H9 (cell line): Measurements from ENCODE around the gene MISP. TPM values are rescaled to one million over a fixed set of nuclear protein-coding genes. Genes with fewer than 3 reads are reported as not detected.

Experiments used
- DNase-seq: peaks from one replicate; pipeline ENCODE4 v3.0.0-alpha.2; 2017
- H2AFZ ChIP-seq: one replicate; pipeline ENCODE4 v1.6.1; 2013; ENCODE audit warnings: mild to moderate bottlenecking, low read length, control low read depth, moderate library complexity
- H2AK5ac ChIP-seq: 2 replicates; pipeline ENCODE4 v1.6.1; 2013; ENCODE audit warnings: low read length, control low read depth, mixed read lengths; ENCODE audit not compliant: insufficient read length
- H2BK120ac ChIP-seq: one replicate; pipeline ENCODE4 v1.6.1; 2013; ENCODE audit warnings: low read depth, mild to moderate bottlenecking, low read length, control low read depth, inconsistent platforms; ENCODE audit not compliant: poor library complexity, severe bottlenecking
- H2BK12ac ChIP-seq: 2 replicates; pipeline ENCODE4 v1.6.1; 2013; ENCODE audit warnings: low read length, control low read depth, mixed read lengths, low read depth; ENCODE audit not compliant: insufficient read length
- H2BK15ac ChIP-seq: 2 replicates; pipeline ENCODE4 v1.6.1; 2013; ENCODE audit warnings: low read depth, low read length, control low read depth
- H2BK20ac ChIP-seq: one replicate; pipeline ENCODE4 v1.6.1; 2013; ENCODE audit warnings: low read depth, mild to moderate bottlenecking, low read length, control low read depth, inconsistent platforms; ENCODE audit not compliant: poor library complexity, severe bottlenecking
- H2BK5ac ChIP-seq: 2 replicates; pipeline ENCODE4 v1.6.1; 2013; ENCODE audit warnings: low read length, control low read depth, mixed read lengths; ENCODE audit not compliant: insufficient read length
- H3K14ac ChIP-seq: 2 replicates; pipeline ENCODE4 v1.6.1; 2013; ENCODE audit warnings: low read length, control low read depth; ENCODE audit not compliant: insufficient read depth
- H3K18ac ChIP-seq: 2 replicates; pipeline ENCODE4 v1.6.1; 2013; ENCODE audit warnings: low read depth, mild to moderate bottlenecking, mixed read lengths, low read length, control low read depth; ENCODE audit not compliant: insufficient read length
- H3K23ac ChIP-seq: 2 replicates; pipeline ENCODE4 v1.6.1; 2013; ENCODE audit warnings: low read length, control low read depth, mixed read lengths, low read depth; ENCODE audit not compliant: insufficient read length
- H3K23me2 ChIP-seq: 2 replicates; pipeline ENCODE4 v1.6.1; 2013; ENCODE audit warnings: low read depth, mild to moderate bottlenecking, mixed read lengths, low read length, control low read depth; ENCODE audit not compliant: insufficient read length, poor library complexity, severe bottlenecking
- H3K27ac ChIP-seq: 2 replicates; pipeline ENCODE4 v1.5.1; 2013; ENCODE audit warnings: low read length, control low read depth, mixed read lengths, low read depth; ENCODE audit not compliant: insufficient read length
- H3K27me3 ChIP-seq: 2 replicates; pipeline ENCODE4 v1.6.1; 2013; ENCODE audit warnings: low read length, control low read depth, inconsistent platforms; ENCODE audit not compliant: insufficient read depth
- H3K4ac ChIP-seq: 2 replicates; pipeline ENCODE4 v1.6.1; 2013; ENCODE audit warnings: low read depth, mild to moderate bottlenecking, control low read depth, inconsistent platforms, low read length, moderate library complexity
- H3K4me1 ChIP-seq: 2 replicates; pipeline ENCODE4 v1.6.1; 2013; ENCODE audit warnings: low read length, control low read depth, inconsistent platforms; ENCODE audit not compliant: insufficient read depth
- H3K4me2 ChIP-seq: 2 replicates; pipeline ENCODE4 v1.6.1; 2013; ENCODE audit warnings: low read length, control low read depth, mixed read lengths; ENCODE audit not compliant: insufficient read length, insufficient read depth
- H3K56ac ChIP-seq: 2 replicates; pipeline ENCODE4 v1.6.1; 2013; ENCODE audit warnings: low read depth, mild to moderate bottlenecking, mixed read lengths, low read length, control low read depth; ENCODE audit not compliant: insufficient read length
- H3K79me1 ChIP-seq: 2 replicates; pipeline ENCODE4 v1.6.1; 2013; ENCODE audit warnings: low read depth, mild to moderate bottlenecking, moderate library complexity, low read length, control low read depth, inconsistent platforms; ENCODE audit not compliant: insufficient read depth, poor library complexity, severe bottlenecking
- H3K79me2 ChIP-seq: 2 replicates; pipeline ENCODE4 v1.6.1; 2013; ENCODE audit warnings: low read length, control low read depth, inconsistent platforms; ENCODE audit not compliant: insufficient read depth
- H3K9ac ChIP-seq: 2 replicates; pipeline ENCODE4 v1.6.1; 2013; ENCODE audit warnings: low read length, control low read depth, mixed read lengths; ENCODE audit not compliant: insufficient read length; ENCODE audit errors: extremely low read depth
- H3K9me3 ChIP-seq: one replicate; pipeline ENCODE4 v1.6.1; 2013; ENCODE audit warnings: low read depth, low read length, inconsistent platforms; ENCODE audit not compliant: control insufficient read depth
- H3T11ph ChIP-seq: one replicate; pipeline ENCODE4 v1.6.1; 2013; ENCODE audit warnings: mild to moderate bottlenecking, low read length, control low read depth, inconsistent platforms
- H4K20me1 ChIP-seq: one replicate; pipeline ENCODE4 v1.6.1; 2013; ENCODE audit not compliant: control insufficient read depth, insufficient read length, insufficient read depth
- H4K5ac ChIP-seq: 2 replicates; pipeline ENCODE4 v1.6.1; 2013; ENCODE audit warnings: low read depth, mild to moderate bottlenecking, mixed read lengths, low read length, control low read depth; ENCODE audit not compliant: insufficient read length
- H4K8ac ChIP-seq: replicated peaks from 2 replicates; pipeline ENCODE4 v1.6.1; 2013; ENCODE audit warnings: low read length, control low read depth, mixed read lengths, low read depth; ENCODE audit not compliant: insufficient read length
- H4K91ac ChIP-seq: 2 replicates; pipeline ENCODE4 v1.6.1; 2013; ENCODE audit warnings: low read depth, mild to moderate bottlenecking, moderate library complexity, mixed read lengths, low read length, control low read depth; ENCODE audit not compliant: insufficient read length
- H3K27ac Mint-ChIP-seq, 3 experiments: 2 replicates in 2 of 3; 3 replicates in 1 of 3; pipeline ENCODE4 v1.8.0; 2020 to 2021; ENCODE audit warnings: mixed read lengths in 3 of 3, mild to moderate bottlenecking in 1 of 3, moderate library complexity in 1 of 3
- H3K27me3 Mint-ChIP-seq: 2 replicates; pipeline ENCODE4 v1.8.0; 2021; ENCODE audit warnings: low read depth, mild to moderate bottlenecking, moderate library complexity, mixed read lengths
- H3K36me3 Mint-ChIP-seq, 3 experiments: 2 replicates in 2 of 3; 3 replicates in 1 of 3; pipeline ENCODE4 v1.8.0; 2020 to 2021; ENCODE audit warnings: low read depth in 3 of 3, mixed read lengths in 3 of 3; ENCODE audit not compliant: insufficient read depth in 1 of 3
- H3K4me1 Mint-ChIP-seq, 2 experiments: 2 replicates each; pipeline ENCODE4 v1.8.0; 2020; ENCODE audit warnings: mixed read lengths in 2 of 2
- H3K4me3 Mint-ChIP-seq, 2 experiments: 2 replicates in 1 of 2; 3 replicates in 1 of 2; pipeline ENCODE4 v1.8.0; 2020 to 2021; ENCODE audit warnings: mild to moderate bottlenecking in 2 of 2, mixed read lengths in 2 of 2, moderate library complexity in 1 of 2
- H3K9me3 Mint-ChIP-seq, 2 experiments: 2 replicates in 1 of 2; 3 replicates in 1 of 2; pipeline ENCODE4 v1.8.0; 2020; ENCODE audit warnings: mild to moderate bottlenecking in 2 of 2, mixed read lengths in 2 of 2, moderate library complexity in 1 of 2
- WGBS: extraction: QIAGEN DNeasy Blood & Tissue Kit; methylation state at CpG from one replicate; pipeline ENCODE4 v1.1.7; 2013; ENCODE audit warnings: missing lambda C conversion rate, low lambda C conversion rate, mixed read lengths; ENCODE audit not compliant: insufficient read length; ENCODE audit errors: extremely low coverage; 5-methylcytosine and 5-hydroxymethylcytosine counted together
- total RNA-seq: library from RNA; stranded (reverse); gene quantifications from 2 replicates; pipeline ENCODE4 v1.2.1, GENCODE V29; 2021
- TF ChIP-seq, protein P1 (sequence below): fragments of 200-600 bp; sonication (generic); conservative IDR thresholded peaks from 3 replicates; pipeline ENCODE4 v1.8.0; 2021; ENCODE audit warnings: antibody characterized with exemption, mild to moderate bottlenecking

Gene MISP
- total RNA-seq, 1 experiment from 2014 or later: 0.44 TPM

- Mint-ChIP-seq H3K36me3 (peaks cover 0 to 11% (median 2%) of the 10 kb centered on the region in 3 experiments; a peak in 4 of 7 replicates), H3K9me3 (peaks cover 12 to 16% of the 10 kb centered on the region in 2 experiments; a peak in 4 of 5 replicates), H3K27ac (no peak overlapping the region), H3K4me1 (no peaks in the 10 kb centered on the region), H3K27me3 (no peaks in the 10 kb centered on the region), H3K4me3 (no peak overlapping the region)
- H2AK5ac ChIP-seq: no peak overlapping the region
- H3K23me2 ChIP-seq: no peaks in the 10 kb centered on the region
- no peaks in the 10 kb centered on the region for H3K9me3 ChIP-seq
- no peak overlapping the region for H3K14ac ChIP-seq
- no peak overlapping the region for H2BK12ac ChIP-seq
- H2BK5ac ChIP-seq: no peak overlapping the region
- no peak overlapping the region for H3T11ph ChIP-seq
- no peak overlapping the region for H2AFZ ChIP-seq
- no peak overlapping the region for H3K4ac ChIP-seq
- no peak overlapping the region for H4K8ac ChIP-seq
- no peak overlapping the region for H2BK120ac ChIP-seq
- no peak overlapping the region for H3K4me2 ChIP-seq
- no peak overlapping the region for H3K23ac ChIP-seq
- no peak for DNase-seq
- H4K20me1 ChIP-seq: no peaks in the 10 kb centered on the region
- H3K27me3 ChIP-seq: no peaks in the 10 kb centered on the region
- no peak overlapping the region for H2BK20ac ChIP-seq
- H2BK15ac ChIP-seq: no peak overlapping the region
- H3K9ac ChIP-seq: no peak overlapping the region
- H4K91ac ChIP-seq: no peak overlapping the region
- TF ChIP-seq, protein P1, sequence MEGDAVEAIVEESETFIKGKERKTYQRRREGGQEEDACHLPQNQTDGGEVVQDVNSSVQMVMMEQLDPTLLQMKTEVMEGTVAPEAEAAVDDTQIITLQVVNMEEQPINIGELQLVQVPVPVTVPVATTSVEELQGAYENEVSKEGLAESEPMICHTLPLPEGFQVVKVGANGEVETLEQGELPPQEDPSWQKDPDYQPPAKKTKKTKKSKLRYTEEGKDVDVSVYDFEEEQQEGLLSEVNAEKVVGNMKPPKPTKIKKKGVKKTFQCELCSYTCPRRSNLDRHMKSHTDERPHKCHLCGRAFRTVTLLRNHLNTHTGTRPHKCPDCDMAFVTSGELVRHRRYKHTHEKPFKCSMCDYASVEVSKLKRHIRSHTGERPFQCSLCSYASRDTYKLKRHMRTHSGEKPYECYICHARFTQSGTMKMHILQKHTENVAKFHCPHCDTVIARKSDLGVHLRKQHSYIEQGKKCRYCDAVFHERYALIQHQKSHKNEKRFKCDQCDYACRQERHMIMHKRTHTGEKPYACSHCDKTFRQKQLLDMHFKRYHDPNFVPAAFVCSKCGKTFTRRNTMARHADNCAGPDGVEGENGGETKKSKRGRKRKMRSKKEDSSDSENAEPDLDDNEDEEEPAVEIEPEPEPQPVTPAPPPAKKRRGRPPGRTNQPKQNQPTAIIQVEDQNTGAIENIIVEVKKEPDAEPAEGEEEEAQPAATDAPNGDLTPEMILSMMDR: no peak
- WGBS: no CpG with 5 or more reads among the region's 43 CpGs
- no peak overlapping the region for H3K27ac ChIP-seq
- H4K5ac ChIP-seq: no peak overlapping the region
- H3K79me2 ChIP-seq: no peaks in the 10 kb centered on the region
- H3K18ac ChIP-seq: no peak overlapping the region
- H3K56ac ChIP-seq: no peak overlapping the region
- H3K79me1 ChIP-seq: no peaks in the 10 kb centered on the region
- no peaks in the 10 kb centered on the region for H3K4me1 ChIP-seq
These were observed 4.6 kb upstream of the MISP start for GRCh38 chr19:746208-746819.
